AG04449 (cell line): Measurements from ENCODE around the gene RGS13.

ENCODE experiments used
- CTCF ChIA-PET: fragments of 350-600 bp; formaldehyde crosslinking; extraction: SDS; loops from one replicate; lab custom pipeline; 2021; ENCODE audit warnings: antibody characterized with exemption; lab: Yijun Ruan, JAX
- POLR2A ChIA-PET: fragments of 400-600, 350-600 bp; formaldehyde crosslinking; extraction: SDS; loops from one replicate; lab custom pipeline; 2020; ENCODE audit warnings: antibody characterized with exemption, inconsistent platforms; lab: Yijun Ruan, JAX
- DNase-seq: peaks from one replicate; pipeline ENCODE4 v3.0.0-alpha.2; 2010; ENCODE audit warnings: low read depth, low spot score
- H3K4me3 ChIP-seq: 2 replicates; pipeline ENCODE4 v1.5.1; 2011; ENCODE audit warnings: low read depth, mild to moderate bottlenecking, control low read depth, low read length
- TF ChIP-seq, protein P1 (sequence below): IDR thresholded peaks from one replicate; pipeline ENCODE4 v1.5.1; 2011; ENCODE audit warnings: mild to moderate bottlenecking, moderate library complexity, low read length, control low read depth, inconsistent platforms; ENCODE audit not compliant: insufficient read depth; ENCODE audit errors: missing control alignments

The RGS13 gene

DNA sequence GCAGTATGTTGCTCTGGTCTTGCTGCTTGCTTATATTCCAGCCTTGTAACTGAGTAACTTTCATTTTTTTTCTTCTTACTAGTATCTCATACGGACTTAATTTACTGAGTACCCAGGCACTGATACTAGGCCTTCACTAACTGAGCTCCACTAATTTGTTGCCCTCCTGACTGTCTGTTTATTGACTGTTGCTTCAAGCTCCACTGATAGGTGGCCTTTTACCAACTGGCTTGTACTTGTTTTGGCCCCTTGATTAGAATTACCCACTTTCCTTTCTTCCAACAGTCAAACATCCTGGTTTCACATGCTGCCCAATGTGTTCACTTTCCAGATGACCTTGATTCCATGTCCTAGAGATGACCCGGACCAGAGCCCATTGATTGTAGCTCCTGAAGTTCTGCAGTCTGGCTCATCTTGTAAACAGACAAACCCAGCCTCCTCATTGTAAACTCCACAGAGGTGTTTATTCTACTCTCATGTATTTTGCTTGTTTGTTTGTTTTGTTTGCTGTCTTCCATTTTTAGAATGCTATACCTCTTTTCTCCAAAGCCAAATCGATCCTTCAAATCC lies 32.6 kb upstream of the RGS13 start:
- POLR2A ChIA-PET: no interaction called here
- no peak for DNase-seq
- no peak overlapping the region for H3K4me3 ChIP-seq
- CTCF ChIA-PET: interaction anchor here (0.7 to 2.6 kb wide), 4 partner anchors 9 to 129 kb away, joined by 3 to 13 read pairs (median 4); no protein-coding TSS in a partner anchor
- TF ChIP-seq, protein P1, sequence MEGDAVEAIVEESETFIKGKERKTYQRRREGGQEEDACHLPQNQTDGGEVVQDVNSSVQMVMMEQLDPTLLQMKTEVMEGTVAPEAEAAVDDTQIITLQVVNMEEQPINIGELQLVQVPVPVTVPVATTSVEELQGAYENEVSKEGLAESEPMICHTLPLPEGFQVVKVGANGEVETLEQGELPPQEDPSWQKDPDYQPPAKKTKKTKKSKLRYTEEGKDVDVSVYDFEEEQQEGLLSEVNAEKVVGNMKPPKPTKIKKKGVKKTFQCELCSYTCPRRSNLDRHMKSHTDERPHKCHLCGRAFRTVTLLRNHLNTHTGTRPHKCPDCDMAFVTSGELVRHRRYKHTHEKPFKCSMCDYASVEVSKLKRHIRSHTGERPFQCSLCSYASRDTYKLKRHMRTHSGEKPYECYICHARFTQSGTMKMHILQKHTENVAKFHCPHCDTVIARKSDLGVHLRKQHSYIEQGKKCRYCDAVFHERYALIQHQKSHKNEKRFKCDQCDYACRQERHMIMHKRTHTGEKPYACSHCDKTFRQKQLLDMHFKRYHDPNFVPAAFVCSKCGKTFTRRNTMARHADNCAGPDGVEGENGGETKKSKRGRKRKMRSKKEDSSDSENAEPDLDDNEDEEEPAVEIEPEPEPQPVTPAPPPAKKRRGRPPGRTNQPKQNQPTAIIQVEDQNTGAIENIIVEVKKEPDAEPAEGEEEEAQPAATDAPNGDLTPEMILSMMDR: no peak

DNA sequence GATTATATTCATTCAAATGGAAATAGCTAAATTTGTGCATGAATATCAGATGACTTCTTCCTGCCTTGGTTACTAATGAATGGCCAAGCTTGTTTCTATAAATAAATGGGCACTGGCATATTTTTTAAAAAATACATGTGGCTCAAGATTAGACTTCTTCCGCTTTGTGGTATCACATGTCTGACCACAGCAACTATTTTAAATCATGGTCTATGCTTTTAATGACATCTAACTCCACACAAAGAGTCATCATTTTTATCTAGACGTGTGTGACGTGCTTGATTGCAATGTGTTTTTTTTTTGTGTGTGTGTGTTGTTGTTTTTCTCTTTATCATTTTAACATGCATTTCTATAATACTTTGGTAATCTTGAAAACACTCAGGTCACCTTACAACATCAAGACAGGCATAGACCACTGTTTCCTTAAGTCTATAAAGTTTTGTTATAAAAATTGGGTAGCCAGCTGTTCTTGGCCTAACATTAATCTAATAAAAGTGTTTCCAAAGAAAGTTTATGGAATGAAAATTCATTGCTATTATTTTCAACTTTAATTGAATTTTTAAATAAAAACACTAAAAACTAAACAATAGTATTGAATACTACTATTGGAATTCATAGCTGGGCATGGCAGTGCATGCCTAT lies 30.8 kb upstream of the RGS13 start:
- CTCF ChIA-PET: interaction anchor here (1.0 to 5.3 kb wide), 2 partner anchors 25 to 129 kb away, joined by 4 to 110 read pairs; no protein-coding TSS in a partner anchor
- TF ChIP-seq, protein P1: no peak
- POLR2A ChIA-PET: no interaction called here
- H3K4me3 ChIP-seq: no peak overlapping the region
- DNase-seq: no peak

DNA sequence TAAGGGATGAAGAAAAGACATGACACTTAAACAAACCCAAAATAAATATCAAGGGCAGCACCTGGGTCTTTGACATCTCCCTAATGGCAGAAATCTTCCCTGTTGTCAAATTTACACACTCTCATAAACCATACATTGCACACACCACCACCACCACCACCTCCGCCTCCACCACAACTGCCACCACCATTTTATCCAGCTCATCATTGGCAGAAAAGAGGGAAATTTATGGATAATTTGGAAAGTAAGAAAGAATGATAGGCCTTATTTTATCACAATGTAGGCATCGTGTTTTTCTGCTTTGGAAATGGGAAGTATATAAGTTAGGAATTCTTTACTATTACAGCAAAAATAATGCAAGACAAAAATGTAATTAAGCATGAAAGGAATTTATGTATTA lies 27.3 kb upstream of the RGS13 start:
- POLR2A ChIA-PET: no interaction called here
- DNase-seq: no peak
- TF ChIP-seq, protein P1: no peak
- CTCF ChIA-PET: interaction anchor here (0.8 to 5.3 kb wide), 10 partner anchors 10 to 142 kb away, joined by 3 to 110 read pairs (median 4); no protein-coding TSS in a partner anchor
- no peak overlapping the region for H3K4me3 ChIP-seq

DNA sequence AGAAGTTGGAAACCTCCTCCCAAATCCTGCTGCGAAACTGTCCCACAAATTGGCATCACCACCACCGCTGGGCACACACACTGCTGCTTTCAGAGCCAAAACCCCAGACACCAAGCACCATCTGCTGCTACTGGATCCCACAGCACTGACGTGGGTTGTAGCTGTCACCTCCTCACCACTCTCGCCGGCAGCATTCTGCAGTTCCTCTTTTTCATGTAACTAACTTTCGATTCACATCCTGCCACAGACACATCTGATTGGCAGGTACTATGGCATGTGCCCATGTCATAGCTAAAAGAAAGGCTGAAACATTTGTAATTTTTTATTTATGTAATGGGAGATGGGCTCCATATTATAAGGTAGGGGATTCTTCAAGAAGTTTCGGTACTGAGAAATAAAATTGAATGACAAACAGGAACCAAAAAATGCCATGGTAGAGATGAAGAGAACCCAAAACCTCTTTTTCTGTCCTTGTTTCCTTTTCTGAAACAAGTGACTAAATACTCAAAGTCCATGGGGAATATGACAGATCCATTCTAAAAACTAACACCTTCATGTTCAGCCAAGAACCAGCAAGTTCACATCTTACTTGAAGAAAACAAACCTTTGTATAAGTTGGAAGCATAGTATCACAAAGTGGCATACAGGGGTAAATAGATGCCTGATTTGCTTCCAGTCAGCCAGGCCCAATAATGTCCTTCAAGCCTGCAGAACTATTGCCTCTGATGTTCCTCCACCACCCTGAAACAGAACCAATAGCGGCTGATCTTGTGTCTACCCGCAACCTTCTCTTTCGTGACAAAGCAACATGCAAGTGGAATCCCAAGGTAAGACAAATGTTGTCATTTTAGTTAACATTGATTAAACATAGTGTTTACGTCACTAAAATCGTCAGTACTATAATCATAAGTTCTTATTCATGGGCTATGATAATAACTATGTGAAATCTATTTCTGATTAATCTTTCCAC lies 26.6 kb upstream of the RGS13 start:
- DNase-seq: no peak
- ChIA-PET CTCF (interaction anchor here (0.8 to 5.6 kb wide), 17 partner anchors 9 to 412 kb away, joined by 3 to 122 read pairs (median 4); no protein-coding TSS in a partner anchor), POLR2A (no interaction called here)
- no peak overlapping the region for H3K4me3 ChIP-seq
- TF ChIP-seq, protein P1: no peak

DNA sequence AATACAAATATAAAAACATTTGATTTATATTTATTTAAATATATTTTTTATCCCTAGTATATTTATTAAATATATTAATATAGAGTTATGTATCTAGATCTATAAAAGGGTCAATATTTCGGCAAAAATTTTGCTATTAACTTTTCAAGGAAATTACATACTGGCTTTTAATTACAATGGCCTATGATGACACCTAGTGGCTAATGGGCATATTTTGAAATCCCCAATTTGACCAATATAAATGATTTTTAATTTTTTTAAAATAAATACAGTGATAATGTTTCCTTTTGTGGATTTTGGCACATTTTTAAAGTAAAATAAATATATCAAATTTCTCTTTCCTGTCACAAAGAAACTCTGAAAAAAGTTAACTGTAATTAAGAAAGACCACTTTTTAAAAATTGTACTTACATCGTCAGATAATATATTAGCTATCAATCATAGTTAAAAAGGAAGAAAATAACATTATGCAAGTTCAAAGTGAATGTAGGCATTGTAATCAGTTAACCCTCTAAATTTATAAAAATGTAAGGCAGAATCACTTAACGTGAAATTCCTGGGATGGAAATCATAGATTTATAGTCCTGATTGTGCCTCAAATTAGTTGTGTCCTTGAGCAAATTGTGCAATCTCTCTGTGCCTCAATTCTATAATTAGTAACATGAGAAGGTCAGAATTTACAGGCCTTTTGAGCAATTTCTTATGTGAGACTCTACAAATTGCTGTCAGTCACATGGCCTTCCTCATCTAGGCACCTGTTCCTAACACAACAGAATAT lies 25.6 kb upstream of the RGS13 start:
- ChIA-PET POLR2A (no interaction called here), CTCF (interaction anchor here (0.8 to 5.6 kb wide), 16 partner anchors 12 to 424 kb away, joined by 3 to 122 read pairs (median 4); no protein-coding TSS in a partner anchor)
- TF ChIP-seq, protein P1: peak; percentile 22
- no peak overlapping the region for H3K4me3 ChIP-seq
- DNase-seq: no peak
